B cell (primary cell): Measurements from ENCODE around the gene PROCA1.

Experiments used
- EZH2 ChIP-seq: IDR thresholded peaks from 2 replicates; pipeline ENCODE4 v1.6.1; 2012; ENCODE audit warnings: borderline replicate concordance, low read depth, mild to moderate bottlenecking, moderate library complexity, low read length; ENCODE audit not compliant: insufficient read depth, poor library complexity, severe bottlenecking
- TF ChIP-seq, protein P1 (sequence below): fragments of 200-600 bp; IDR thresholded peaks from one replicate; pipeline ENCODE4 v1.8.0; 2022; ENCODE audit warnings: antibody characterized with exemption, mild to moderate bottlenecking

DNA sequence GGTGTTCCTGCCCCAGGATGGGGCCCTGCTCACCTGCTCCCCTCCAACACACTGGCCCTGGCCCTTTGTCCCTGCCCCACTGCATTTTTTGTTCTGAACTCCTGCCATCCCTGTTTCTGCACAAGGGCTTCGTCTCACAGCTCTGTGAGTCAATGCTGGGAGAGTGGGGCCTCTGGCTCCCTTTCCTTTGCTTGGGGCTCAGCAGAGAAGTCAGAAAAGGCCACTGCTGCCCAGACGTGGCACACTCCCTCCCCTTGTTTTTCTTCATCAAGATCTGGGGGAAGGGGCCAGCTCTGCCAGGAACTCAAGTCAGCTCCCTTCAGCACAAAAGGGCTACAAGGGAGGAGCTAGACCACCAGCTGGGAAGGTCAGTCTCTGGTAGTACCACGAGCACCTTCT, 8.9 kb downstream of the PROCA1 start:
- TF ChIP-seq, protein P1, sequence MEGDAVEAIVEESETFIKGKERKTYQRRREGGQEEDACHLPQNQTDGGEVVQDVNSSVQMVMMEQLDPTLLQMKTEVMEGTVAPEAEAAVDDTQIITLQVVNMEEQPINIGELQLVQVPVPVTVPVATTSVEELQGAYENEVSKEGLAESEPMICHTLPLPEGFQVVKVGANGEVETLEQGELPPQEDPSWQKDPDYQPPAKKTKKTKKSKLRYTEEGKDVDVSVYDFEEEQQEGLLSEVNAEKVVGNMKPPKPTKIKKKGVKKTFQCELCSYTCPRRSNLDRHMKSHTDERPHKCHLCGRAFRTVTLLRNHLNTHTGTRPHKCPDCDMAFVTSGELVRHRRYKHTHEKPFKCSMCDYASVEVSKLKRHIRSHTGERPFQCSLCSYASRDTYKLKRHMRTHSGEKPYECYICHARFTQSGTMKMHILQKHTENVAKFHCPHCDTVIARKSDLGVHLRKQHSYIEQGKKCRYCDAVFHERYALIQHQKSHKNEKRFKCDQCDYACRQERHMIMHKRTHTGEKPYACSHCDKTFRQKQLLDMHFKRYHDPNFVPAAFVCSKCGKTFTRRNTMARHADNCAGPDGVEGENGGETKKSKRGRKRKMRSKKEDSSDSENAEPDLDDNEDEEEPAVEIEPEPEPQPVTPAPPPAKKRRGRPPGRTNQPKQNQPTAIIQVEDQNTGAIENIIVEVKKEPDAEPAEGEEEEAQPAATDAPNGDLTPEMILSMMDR, result no peak
- TF ChIP-seq EZH2, result no peak
